Cerebellar cortex (tissue), 1 donor: Measurements from ENCODE around the gene GPR137C.
"Not testable (repeated sequence)": the region's sequence is repeated elsewhere in the genome, so short reads cannot be mapped to it uniquely, and the experiment has no call there.

Source experiments
- DNase-seq: peaks from one replicate; pipeline ENCODE4 v3.0.0-alpha.2; 2015; ENCODE audit warnings: low spot score

The GPR137C gene

DNA sequence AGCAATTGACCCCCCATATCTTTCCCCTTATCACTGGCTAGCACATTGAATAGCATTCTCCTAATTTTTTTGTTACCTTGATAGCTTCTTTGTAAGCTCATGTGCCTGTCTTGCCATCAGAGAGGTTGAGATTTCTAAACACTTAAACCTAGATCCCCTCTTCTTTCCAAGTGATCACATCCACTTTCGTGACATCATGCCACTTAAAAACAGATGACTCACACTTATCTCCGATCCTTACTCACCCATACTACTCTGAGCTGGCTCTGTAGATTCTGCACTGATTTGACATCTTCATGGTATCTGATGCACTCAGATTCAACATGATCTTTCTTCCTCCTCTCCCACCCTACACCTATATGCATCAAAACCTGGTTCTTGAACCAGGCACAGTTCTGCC is 10.5 kb downstream of the GPR137C start:
- DNase-seq, result no peak

DNA sequence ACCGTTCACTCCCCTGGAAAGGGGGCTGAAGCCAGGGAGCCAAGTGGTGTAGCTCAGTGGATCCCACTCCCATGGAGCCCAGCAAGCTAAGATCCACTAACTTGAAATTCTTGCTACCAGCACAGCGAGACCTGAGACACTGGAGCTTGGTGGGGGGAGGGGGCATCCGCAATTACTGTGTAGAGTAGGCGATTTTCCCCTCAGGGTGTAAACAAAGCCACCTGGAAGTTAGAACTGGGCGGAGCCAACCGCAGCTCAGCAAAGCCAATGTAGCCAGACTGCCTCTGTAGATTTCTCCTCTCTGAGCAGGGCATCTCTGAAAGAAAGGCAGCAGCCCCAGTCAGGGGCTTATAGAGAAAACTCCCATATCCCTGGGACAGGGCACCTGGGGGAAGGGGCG is 15.8 kb downstream of the GPR137C start:
- DNase-seq, result not testable (repeated sequence)

DNA sequence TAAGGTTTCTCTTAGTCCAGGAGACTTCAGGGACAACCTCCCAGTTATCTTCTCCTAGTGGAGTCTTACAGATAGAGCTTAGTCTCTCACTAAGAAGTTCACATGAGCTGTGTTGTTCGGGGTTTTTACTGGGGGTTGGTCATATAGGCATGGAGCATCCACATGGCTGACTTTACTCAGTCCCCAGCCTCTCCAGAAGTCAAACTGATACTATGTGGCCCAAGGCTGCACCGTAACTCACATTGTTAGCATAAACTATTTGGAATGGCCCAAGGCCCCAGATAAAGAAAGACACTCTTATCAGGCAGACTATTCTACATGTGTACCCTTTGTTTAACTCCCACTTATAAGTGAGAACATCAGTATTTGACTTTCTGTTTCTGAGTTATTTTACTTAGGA is 23.2 kb downstream of the GPR137C start:
- DNase-seq, result no peak

DNA sequence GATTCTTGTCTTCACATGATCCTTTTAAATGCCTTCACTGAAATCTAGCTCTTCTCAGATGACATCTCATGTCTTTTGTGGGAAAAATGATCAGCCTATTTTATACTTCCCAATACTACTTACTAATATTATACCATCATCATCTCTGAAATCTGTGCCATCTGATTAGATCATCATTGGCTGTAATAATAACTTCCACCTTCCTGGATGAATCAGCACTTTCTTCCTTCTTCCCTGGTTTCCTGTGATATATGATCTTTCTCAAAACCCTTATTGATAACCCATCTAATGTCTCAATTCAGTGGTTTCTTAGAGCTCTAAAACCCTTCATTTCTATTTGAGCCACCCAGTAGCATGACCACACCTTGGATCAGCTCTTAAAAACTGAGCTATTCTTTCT is 30.9 kb downstream of the GPR137C start:
- no peak for DNase-seq

DNA sequence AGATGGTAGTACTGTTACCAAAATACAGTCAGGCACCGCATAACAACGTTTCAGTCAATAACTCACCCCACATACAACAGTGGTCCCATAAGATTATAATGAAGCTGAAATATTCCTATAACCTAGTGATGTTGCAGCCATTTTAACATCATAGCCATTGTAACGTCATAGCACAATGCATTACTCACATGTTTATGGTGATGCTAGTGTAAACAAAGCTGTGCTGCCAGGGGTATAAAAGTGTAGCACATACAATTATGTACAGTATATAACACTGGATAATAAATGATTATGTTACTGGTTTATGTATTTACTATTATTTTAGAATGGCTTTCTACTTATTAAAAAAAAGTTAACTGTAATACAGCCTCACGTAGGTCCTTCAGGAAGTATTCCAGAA is 37.0 kb downstream of the GPR137C start:
- no peak for DNase-seq

DNA sequence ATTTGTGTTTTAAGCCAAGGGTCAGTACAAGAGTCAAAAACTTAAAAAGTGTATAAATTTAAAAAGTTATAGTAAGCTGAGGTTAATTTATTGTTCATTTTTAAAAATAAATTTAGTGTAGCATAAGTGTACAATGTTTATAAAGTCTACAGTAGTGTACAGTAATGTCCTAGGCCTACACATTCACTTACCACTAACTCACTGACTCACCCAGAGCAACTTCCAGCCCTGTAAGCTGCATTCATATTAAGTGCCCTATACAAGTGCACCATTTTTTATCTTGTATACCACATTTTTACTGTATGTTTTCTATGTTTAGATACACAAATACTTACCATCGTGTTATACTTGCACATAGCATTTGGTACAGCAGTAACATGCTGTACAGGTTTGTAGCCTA is 37.7 kb downstream of the GPR137C start:
- DNase-seq, result no peak

DNA sequence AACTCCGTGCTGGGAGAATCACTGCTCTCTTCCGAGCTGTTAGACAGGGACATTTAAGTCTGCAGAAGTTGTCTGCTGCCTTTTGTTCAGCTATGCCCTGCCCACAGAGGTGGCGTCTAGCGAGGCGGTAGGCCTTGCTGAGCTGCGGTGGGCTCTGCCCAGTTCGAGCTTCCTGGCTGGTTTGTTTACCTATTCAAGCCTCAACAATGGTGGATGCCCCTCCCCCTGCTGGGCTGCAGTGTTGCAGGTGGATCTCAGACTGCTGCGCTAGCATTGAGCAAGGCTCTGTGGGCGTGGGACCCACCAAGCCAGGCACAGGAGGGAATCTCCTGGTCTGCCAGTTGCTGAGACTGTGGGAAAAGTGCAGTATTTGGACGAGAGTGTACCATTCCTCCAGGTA is 43.7 kb downstream of the GPR137C start:
- DNase-seq, result no peak

DNA sequence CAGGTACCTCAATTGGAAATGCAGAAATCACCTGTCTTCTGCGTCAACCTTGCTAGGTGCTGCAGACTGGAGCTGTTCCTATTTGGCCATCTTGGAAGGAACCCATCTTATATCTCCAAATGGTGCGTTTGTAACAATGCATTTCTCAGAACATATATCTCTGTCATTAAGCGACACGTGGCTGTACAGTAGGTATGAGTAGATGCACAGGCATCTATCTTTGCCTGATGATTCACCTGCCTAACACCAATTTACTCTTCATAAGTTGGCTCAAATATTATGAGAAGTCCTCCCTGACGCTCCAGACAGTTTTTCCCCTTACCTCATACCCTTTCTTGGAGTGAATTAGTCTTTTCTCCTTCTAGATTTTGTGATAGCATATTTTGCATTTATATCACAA is 44.2 kb downstream of the GPR137C start:
- DNase-seq, result no peak

DNA sequence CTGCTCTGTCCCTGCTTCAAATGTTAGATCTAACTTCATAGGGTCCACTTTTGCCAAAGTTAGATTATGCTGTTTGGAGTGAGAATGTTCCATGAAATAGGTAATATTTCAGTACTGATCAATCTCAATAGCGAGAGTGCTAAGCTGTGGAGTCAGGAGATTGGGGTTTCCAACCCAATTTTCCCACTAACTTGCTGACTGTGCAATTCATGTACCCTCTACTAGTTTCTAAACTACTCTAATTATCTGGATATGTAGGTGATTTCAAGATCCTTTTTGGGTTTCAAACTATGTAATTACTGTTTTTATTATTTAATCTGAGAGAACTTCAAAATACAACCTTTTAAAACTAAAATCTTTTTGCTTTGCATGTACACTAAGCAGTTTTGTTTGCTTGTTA is 45.9 kb downstream of the GPR137C start:
- no peak for DNase-seq

DNA sequence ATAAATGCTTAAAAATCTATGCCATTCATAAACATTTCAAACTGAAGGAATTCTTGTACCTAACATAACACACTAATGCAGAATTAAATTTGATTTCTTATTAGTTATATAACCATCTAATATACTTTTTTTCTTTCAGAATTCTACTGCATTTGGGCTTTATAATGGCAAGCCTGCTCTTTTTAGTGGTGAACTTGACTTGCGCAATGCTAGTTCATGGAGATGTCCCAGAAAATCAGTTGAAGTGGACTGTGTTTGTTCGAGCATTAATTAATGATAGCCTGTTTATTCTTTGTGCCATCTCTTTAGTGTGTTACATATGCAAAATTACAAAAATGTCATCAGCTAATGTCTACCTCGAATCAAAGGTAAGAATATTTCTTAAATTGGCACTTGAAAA is 47.3 kb downstream of the GPR137C start:
- DNase-seq, result no peak

DNA sequence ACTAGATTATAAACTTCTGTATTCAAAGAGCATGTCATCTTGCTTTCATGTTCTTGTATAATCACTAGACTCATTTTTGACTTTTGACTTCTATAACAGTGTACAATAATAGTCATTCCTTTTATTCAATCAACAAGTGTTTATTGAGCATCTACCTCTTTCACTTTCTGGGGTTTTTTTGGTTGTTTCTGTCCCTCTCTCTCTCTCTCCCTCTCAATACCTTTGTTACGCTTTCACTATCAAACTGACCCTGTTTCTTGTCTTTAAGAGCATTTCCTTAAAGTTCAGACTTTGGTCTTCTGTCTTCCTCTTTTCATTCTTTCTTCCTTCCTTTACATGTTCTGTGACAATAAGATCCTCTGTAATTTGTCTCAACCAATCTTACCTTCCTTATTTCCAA is 49.5 kb downstream of the GPR137C start:
- no peak for DNase-seq

DNA sequence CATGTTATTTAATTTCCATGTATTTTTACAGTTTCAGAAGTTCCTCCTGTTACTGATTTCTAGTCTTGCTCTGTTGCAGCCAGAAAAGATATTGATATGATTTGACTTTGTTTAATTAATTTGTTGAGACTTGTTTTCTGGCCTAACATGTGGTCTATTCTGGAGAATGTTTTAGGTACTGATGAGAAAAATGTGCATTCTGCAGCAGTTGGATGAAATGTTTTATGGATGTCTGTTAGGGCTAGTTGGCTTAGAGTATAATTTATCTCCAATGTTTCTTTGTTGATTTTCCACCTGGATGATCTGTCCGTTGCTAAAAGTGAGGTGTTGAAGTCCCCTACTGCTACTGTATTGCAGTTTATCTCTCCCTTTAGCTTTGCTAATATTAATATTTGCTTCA is 54.4 kb downstream of the GPR137C start:
- peak; percentile 52 for DNase-seq

DNA sequence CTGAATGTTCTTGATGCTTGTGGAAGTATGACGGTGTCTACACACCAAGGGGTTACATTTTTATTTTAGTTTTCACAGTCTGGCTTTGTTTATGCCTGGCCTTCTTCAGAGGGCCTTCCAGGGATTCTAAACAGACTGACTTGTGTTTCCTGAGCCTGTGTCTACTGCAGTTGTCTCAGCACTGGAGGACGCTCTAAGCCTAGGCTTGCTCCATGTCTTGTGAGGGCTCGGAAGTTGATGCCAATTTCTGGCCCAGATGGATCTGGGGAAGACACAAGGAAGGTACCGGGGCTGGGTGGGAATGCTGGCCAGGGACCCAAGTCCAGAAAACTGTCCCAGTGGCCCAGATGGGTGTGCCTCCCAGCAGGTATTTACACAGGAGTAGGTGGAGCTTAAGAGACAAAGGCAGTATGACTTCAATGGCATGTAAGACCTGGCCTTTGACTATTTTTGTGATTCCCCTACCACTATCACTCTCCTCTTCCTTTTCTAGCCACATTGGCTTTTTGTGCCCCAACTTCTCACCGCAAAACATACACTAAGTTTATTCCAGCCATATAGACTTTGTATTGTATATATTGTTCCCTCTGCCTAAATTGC is 56.9 kb downstream of the GPR137C start:
- DNase-seq, result no peak

DNA sequence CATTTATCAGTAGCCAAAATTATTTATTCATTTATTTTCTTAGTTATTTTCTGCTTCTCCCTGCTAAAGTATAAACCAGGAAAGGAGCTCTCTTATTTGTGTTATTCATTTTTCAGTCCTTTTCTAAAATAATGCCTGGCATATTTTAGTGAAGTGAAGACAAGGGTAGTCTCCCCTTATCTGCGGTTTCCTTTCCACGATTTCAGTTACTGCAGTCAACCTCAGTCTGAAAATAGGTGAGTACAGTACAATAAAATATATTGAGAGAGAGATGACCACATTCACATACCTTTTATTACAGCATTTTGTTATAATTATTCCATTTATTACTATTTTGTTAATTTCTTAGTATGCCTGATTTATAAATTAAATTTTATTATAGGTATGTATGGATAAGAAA is 57.6 kb downstream of the GPR137C start:
- DNase-seq, result no peak

DNA sequence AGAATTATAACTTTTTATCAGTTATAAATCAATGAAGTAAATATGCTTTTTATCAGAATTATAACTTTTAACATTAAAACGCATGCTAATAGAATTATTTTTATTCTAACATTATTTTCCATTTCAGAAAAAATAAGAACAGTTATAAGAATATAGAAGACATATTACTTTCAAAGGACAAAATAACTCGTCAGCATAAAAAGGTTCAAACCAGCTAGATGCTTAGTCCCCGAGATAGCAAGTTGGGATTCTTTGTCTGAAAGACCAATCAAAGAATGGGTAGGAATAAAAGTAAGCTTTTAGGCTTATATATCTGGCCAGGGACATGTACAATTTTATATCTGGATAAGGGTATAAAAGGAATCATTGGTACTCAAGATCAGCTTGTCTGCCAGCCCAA is 66.0 kb downstream of the GPR137C start:
- no peak for DNase-seq

DNA sequence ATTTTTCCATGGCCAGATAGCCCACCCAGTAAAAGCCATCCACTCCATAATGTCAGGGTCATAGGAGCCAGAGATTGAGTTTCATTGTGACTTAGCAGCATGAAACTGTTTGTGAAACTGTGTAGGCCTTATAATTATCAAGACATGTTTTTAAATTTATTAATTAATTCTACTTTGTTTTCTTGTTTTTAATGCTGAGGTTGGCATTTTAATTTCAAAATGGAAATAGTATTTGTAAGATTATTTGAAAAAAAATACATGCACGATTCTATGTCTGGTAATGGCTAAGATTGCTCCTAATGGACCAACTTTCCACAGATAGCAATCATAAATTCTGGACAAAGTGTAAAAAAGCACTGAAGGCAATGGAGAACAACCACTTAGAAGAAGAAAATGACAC is 67.1 kb downstream of the GPR137C start:
- no peak for DNase-seq

DNA sequence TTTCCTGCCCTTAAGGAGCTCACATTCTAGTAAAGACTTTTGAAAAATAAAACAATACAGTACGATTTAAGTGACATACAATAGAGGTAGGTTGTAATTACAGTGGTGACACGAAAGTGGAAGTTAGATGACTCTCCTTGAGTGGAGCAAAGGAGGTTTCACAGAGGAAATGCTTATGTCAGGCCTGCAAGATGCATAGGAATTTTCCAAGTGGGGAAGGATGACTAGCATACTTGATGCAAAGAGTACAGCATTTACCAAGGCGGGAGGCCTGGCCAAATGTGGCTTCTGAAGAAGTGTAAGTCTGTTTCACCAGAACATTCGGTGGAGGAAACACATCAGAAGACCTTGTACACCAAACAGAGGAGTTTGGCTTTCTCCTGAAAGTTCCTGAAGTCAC is 87.5 kb downstream of the GPR137C start:
- no peak for DNase-seq

DNA sequence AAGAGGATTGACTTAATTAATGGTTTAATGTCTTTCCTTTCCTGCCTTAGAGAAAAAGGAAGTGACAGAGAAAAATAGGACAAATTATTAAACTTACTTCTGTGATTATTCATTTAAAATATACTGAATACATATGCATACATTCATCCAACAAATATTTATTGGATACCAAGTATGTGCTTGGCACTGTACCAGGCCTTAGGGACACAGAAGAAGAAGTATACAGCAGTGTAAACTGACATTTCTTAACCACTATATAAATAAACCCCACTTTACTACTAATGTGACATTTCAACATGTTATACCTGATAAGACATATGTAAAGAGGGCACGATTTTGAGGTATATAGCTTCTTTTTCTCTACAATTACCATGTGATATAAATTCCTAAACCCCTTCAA is 89.1 kb downstream of the GPR137C start:
- no peak for DNase-seq

DNA sequence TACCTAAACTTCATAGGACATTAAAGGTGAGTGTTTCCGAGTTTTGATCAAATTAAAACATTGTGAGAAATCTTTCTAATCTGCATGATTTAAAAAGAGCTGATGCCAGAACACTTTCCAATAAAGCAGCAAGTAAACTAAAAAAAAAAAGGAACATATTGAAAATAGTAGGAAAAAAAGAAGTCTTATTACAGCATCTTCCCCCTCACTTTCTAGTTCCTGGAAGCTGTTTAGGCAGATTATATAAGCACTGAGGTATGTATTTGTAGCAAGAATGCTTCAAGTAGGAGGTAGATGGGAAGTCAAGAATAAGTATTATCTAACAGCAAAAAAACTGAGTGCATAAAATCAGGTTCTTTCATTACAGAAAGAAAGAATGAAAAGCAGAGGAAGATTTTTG is 96.9 kb downstream of the GPR137C start:
- DNase-seq, result no peak

DNA sequence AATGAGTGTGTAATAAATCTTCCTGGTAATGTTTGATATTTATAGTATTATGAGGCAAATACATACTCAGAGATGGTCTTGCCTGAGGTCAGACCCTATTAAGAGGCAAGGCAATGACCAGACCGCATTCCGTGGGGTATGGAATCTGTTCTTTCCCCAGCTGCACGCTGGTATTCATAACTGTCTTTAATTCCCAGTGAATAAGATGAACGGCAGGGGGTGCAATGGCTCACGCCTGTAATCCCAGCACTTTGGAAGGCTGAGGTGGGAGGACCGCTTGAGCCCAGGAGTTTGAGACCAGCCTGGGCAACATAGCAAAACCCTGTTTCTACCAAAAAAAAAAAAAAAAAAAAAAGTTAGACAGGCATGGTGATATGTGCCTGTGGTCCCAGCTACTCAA is 98.1 kb downstream of the GPR137C start:
- DNase-seq, result no peak

DNA sequence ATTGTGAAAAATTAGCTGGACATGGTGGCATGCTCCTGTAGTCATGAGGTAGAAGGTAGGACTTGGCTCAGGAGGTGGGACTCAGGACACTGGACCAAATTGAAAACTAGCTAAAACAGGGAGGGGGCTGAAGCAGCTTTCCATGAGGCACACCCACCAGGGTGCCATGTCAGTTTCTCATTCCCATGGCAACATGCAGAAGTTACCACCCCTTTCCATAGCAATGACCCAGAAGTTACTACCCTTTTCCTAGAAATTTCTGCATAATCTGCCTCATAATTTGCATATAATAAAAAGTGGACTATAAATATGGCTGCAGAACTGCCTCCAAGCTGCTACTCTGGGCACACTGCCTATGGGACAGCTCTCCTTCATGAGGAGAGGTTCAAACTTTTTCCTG is 104.3 kb downstream of the GPR137C start:
- DNase-seq, result no peak

DNA sequence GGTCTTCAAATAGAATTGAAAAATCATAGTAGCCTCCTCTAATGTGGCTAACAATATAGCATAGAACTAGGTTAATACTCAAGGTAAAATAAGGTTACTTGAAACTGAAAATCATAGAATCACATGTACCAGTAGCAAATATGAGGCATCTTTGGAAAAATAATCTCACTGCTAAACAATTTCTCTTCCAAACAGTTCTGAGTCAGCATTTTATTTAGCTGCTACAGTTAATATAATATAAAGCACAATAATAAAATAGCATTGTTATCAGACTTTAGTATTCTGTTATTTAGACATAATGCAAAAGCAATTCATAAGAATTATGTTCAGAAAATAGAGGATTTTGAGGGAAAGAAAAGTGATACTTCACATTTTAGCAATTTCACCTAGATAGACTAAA is 107.7 kb downstream of the GPR137C start:
- no peak for DNase-seq

DNA sequence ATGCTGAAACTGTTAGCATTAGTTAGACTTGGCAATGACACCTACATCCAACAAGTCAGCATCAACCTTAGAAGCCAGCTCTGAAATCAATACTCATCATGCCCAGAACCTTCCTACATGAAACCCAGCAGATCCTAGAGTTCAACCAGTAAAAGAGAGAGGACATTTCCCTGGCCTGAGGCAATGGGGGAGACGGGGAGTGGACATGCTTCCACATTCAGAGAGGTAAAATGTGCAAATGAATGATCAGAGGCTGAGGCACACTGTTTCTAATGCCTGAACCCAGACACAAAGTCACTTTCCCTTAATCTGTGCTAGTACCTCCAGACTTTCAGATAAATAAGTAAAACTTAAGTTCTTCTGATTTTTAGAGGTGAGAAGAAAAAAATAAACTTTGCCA is 108.2 kb downstream of the GPR137C start:
- no peak for DNase-seq

DNA sequence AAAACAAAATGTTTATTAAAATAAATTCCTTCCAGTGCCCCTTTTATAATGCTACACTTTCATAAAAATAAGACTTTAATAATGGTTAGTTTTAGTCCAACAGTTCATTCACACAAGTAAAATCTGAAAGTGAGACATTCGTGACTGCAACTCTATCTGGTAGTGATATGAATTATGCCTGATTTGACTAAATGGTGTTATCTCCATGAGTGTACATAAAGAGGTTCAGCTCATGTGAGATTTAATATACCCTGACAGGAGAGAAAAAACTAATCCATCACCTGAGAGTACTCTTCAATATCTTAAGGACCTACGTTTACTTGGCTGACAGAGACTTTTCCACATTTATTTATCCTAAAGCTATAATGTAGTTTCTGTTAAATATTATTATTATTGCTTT is 108.7 kb downstream of the GPR137C start:
- DNase-seq, result no peak

DNA sequence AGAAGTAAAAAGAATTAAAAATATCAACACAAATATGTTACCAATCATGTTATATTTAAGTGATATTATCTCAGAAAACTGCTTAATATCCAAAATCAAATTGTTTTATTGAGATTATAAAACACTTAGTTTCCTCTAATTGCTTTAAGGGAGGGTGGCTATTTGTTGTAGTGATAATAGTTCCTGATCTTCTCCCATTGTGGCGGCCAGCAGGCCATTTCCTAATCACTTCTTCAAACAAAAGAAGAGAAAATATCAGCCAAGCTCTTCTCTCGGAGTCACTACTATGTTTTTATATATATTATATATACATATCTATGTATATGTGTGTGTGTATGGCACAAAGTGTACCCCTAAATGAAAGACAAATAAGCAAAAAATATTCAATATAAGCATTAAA is 111.2 kb downstream of the GPR137C start:
- no peak for DNase-seq
